Psoas muscle (tissue), 8 donors: Measurements from ENCODE around the gene ULK3. TPM values are rescaled to one million over a fixed set of nuclear protein-coding genes. Genes with fewer than 3 reads are reported as not detected.

Experiments
- ATAC-seq, 4 donors: fragments of 200-7000 bp; cut with Tn5 transposase; one replicate each; pipeline ENCODE4 v1.9.1; 2020; ENCODE audit warnings: moderate library complexity in 3 of 4, mild to moderate bottlenecking in 2 of 4
- DNase-seq, 2 donors: peaks; one replicate each; pipeline ENCODE4 v3.0.0-alpha.2; 2020
- H3K27ac ChIP-seq: fragments of 200-600 bp; one replicate; pipeline ENCODE4 v1.8.0; 2022
- H3K27me3 ChIP-seq, 3 donors: fragments of 200-600 bp in 1 of 3; one replicate each; pipeline versions ENCODE4 v1.6.1 to v1.8.0; 2013 to 2022; ENCODE audit warnings: low read length in 2 of 3, mild to moderate bottlenecking in 2 of 3, moderate library complexity in 1 of 3; ENCODE audit not compliant: insufficient read depth in 3 of 3
- H3K36me3 ChIP-seq, 2 donors: fragments of 200-600 bp in 1 of 2; one replicate each; pipeline versions ENCODE4 v1.6.1 to v1.8.0; 2013 to 2022; ENCODE audit warnings: low read depth in 1 of 2, mild to moderate bottlenecking in 1 of 2, moderate library complexity in 1 of 2; ENCODE audit not compliant: insufficient read depth in 1 of 2
- H3K4me1 ChIP-seq: fragments of 200-600 bp; one replicate; pipeline ENCODE4 v1.8.0; 2022
- H3K4me3 ChIP-seq: fragments of 200-600 bp; one replicate; pipeline ENCODE4 v1.8.0; 2022; ENCODE audit warnings: mild to moderate bottlenecking
- H3K9me3 ChIP-seq: fragments of 200-600 bp; one replicate; pipeline ENCODE4 v1.8.0; 2022
- WGBS, 3 donors: extraction: QIAGEN DNeasy Blood & Tissue Kit; methylation state at CpG; one replicate each; pipeline versions ENCODE4 v1.1.6 to v1.1.7; 2013; 5-methylcytosine and 5-hydroxymethylcytosine counted together
- intact Hi-C, 2 donors: fragments of 100-400 bp; cut with DNase I; formaldehyde crosslinking; loops; one replicate each; pipeline versions ENCODE4 v1.11.0 to v1.14.2; 2022
- polyA plus RNA-seq, 3 donors: library from polyadenylated mRNA; stranded (reverse); fragments of 200-250 nt; gene quantifications; one replicate each; pipeline ENCODE4 v1.2.3, GENCODE V29; 2013
- total RNA-seq, 4 donors: library from RNA; stranded (reverse); fragmentation: NEBNext Ultra II Directional in 2 of 4; extraction: Animal tissue kit (Norgen Biotek cat#: 25700) in 2 of 4; gene quantifications; one replicate each; pipeline versions ENCODE4 v1.2.1 to v1.2.4, GENCODE V29; 2021 to 2023
- TF ChIP-seq, protein P1 (sequence below): fragments of 200-600 bp; IDR thresholded peaks from one replicate; pipeline ENCODE4 v1.8.0; 2022; ENCODE audit warnings: antibody characterized with exemption
- donor health status: healthy with polysubstance abuse.
- donor health status: DM: no; HTN: no; CAD: no; lungs with moderate emphysema.
- donor health status: Bipolar disorder and iron deficiency.
- donor health status: healthy.
- donor health status: DM: yes; HTN: yes; CAD: no.
- donor health status: DM: no; HTN: no; CAD: no.
- donor health status: DM: no; HTN: no; CAD: no.
- donor health status: DM: yes; HTN: yes; CAD: no.

Gene ULK3
- total and polyA plus RNA-seq, 7 donors, result 17.7 to 43.5 (median 33.2) TPM

DNA sequence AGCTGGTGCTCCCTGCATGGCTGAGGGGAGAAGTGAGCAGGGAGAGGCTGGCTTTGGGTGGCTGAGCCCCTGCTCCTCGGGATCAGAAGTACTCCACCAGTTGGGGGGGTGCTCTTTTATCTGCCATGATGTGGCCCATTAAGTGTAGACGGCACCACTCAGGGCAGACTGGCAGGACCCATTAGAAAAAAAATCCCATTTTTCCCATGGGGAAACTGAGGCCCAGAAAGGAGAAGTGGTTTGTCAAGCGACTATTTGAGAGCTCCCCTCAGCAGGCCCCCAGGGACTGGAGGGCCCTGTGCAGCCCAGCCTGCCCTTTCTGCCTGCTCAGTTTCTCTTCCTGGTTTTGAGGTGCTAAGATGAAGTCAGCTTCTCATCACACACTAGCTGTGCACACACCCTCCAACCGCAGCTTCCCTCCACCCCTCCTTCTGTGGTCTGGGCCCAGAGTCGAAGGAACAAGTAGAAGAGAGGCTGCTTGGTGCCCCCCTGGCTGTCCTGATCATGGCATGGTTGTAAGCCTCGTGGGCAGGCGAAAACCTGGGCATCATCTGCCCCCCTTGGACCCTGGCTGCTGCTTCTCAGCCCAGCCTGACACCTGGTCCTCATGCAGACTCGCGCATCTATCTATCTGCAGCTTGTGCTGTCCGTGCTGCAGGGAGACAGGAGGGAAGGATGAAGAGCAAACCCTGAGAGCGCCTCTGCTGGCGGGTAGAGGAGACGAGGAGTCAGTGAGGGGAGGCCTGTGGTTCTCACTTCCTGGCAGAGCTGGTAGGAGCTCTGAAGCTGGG, 55.5 kb downstream of the ULK3 start:
- intact Hi-C loops, result no loop called here
- H3K4me3 ChIP-seq, result peak overlapping the region; percentile 22

DNA sequence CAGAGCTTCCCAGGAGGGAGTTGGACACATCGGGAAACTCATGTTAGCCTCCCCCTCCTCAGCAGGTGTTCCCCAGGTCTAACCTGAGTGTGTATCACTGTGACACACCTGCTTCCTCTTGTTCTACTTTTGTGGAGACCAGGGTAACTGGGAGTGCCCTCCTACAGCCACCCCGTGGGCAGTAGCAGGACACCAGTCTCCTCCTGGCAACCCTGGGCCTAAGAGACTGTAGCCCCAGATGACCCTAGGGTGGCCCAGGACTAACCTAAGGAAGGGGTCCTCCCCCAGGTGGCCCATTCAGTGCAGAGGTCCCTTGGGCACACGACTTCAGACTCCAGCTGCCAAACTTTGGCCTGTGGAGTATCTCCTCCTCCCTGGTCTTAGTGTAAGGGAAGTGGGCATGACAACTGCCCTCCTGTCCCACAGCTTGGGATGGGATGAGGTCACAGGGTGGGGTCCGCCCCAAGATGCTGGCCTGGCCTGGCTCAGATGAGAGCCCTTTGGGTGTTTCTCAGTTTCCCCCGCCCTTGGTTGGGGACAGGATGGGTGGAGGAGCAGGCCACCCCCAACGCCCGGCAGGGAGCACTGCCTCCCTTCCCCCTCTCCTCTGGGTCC, 56.3 kb downstream of the ULK3 start:
- TF ChIP-seq, protein P1, sequence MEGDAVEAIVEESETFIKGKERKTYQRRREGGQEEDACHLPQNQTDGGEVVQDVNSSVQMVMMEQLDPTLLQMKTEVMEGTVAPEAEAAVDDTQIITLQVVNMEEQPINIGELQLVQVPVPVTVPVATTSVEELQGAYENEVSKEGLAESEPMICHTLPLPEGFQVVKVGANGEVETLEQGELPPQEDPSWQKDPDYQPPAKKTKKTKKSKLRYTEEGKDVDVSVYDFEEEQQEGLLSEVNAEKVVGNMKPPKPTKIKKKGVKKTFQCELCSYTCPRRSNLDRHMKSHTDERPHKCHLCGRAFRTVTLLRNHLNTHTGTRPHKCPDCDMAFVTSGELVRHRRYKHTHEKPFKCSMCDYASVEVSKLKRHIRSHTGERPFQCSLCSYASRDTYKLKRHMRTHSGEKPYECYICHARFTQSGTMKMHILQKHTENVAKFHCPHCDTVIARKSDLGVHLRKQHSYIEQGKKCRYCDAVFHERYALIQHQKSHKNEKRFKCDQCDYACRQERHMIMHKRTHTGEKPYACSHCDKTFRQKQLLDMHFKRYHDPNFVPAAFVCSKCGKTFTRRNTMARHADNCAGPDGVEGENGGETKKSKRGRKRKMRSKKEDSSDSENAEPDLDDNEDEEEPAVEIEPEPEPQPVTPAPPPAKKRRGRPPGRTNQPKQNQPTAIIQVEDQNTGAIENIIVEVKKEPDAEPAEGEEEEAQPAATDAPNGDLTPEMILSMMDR, result no peak
- H3K9me3 ChIP-seq, result no peaks in the 10 kb centered on the region
- no peaks in the 10 kb centered on the region for H3K36me3 ChIP-seq
- intact Hi-C loops, result no loop called here
- DNase-seq (no peak), ATAC-seq (peak in 2 of 4 donors; percentile 12 to 18)
- no peaks in the 10 kb centered on the region for H3K27me3 ChIP-seq
- peak overlapping the region; percentile 75 for H3K27ac ChIP-seq
- peaks cover 85% of the 10 kb centered on the region for H3K4me1 ChIP-seq
- peak overlapping the region; percentile 22 for H3K4me3 ChIP-seq
- WGBS, 3 donors, result 44 to 57% (median 55%) methylated on average over 7 of the region's 7 CpGs

More for the DNA sequence above, 55.5 kb downstream of the ULK3 start:
- DNase-seq (peak; percentile 57 to 76), ATAC-seq (peak in 1 of 4 donors; percentile 4)
- H3K27ac ChIP-seq, result peak overlapping the region; percentile 75
- no peaks in the 10 kb centered on the region for H3K36me3 ChIP-seq
- no peaks in the 10 kb centered on the region for H3K9me3 ChIP-seq
- TF ChIP-seq, protein P1, result peak; percentile 15
- H3K27me3 ChIP-seq, result no peaks in the 10 kb centered on the region
- peaks cover 90% of the 10 kb centered on the region for H3K4me1 ChIP-seq
- 59 to 66% (median 63%) methylated on average over 13 of the region's 13 CpGs for WGBS, 3 donors

Other genes starting within 250 kb of the ULK3 start
- gene CLK3, start 227.3 kb downstream of the ULK3 start, total RNA-seq, result 10 to 100 TPM; 40.9 to 57.5 (median 46.5) TPM
- gene CLK3, start 227.3 kb downstream of the ULK3 start, polyA plus RNA-seq, result 10 to 100 TPM; 36.6 to 61.8 (median 51.6) TPM
- 10 to 100 TPM; 18.3 to 24.1 (median 19.7) TPM for gene EDC3, start 147.1 kb downstream of the ULK3 start, total RNA-seq
- 10 to 100 TPM in 2 of 3 donors, 1 to 10 TPM in 1; 7.8 to 19.8 (median 16.0) TPM for gene EDC3, start 147.1 kb downstream of the ULK3 start, polyA plus RNA-seq
- 1 to 10 TPM in 1 of 4 donors, under 1 TPM in 1, not detected in 2; 0.11 to 2.4 TPM for gene CYP1A1, start 117.6 kb downstream of the ULK3 start, total RNA-seq
- gene CYP1A1, start 117.6 kb downstream of the ULK3 start, polyA plus RNA-seq, result 1 to 10 TPM in 1 of 3 donors, under 1 TPM in 2; 0.14 to 3.0 (median 0.61) TPM
- gene CYP1A2, start 94.3 kb downstream of the ULK3 start, total RNA-seq, result not detected
- under 1 TPM in 1 of 3 donors, not detected in 2; 0.03 TPM for gene CYP1A2, start 94.3 kb downstream of the ULK3 start, polyA plus RNA-seq
- 10 to 100 TPM; 15.5 to 23.8 (median 17.9) TPM for gene CSK, start 61.1 kb downstream of the ULK3 start, total RNA-seq
- 10 to 100 TPM; 12.2 to 29.6 (median 15.1) TPM for gene CSK, start 61.1 kb downstream of the ULK3 start, polyA plus RNA-seq
- gene LMAN1L, start 30.3 kb downstream of the ULK3 start, total RNA-seq, result under 1 TPM in 2 of 4 donors, not detected in 2; 0.36 to 0.66 TPM
- gene LMAN1L, start 30.3 kb downstream of the ULK3 start, polyA plus RNA-seq, result not detected
- under 1 TPM in 1 of 4 donors, not detected in 3; 0.19 TPM for gene CPLX3, start 16.5 kb downstream of the ULK3 start, total RNA-seq
- under 1 TPM in 2 of 3 donors, not detected in 1; 0.03 to 0.04 TPM for gene CPLX3, start 16.5 kb downstream of the ULK3 start, polyA plus RNA-seq
- gene SCAMP2, start 30.2 kb upstream of the ULK3 start, total RNA-seq, result 10 to 100 TPM; 32.1 to 67.3 (median 52.6) TPM
- 10 to 100 TPM; 40.2 to 73.6 (median 48.6) TPM for gene SCAMP2, start 30.2 kb upstream of the ULK3 start, polyA plus RNA-seq
- 10 to 100 TPM; 37.6 to 61.2 (median 43.2) TPM for gene MPI, start 46.9 kb upstream of the ULK3 start, total RNA-seq
- 10 to 100 TPM; 26.4 to 50.5 (median 38.9) TPM for gene MPI, start 46.9 kb upstream of the ULK3 start, polyA plus RNA-seq
- gene FAM219B, start 63.7 kb upstream of the ULK3 start, total RNA-seq, result 10 to 100 TPM; 41.0 to 78.0 (median 53.7) TPM
- gene FAM219B, start 63.7 kb upstream of the ULK3 start, polyA plus RNA-seq, result 10 to 100 TPM; 26.5 to 48.4 (median 27.2) TPM
- gene COX5A, start 94.9 kb upstream of the ULK3 start, total RNA-seq, result 100 to 1,000 TPM; 635 to 910 (median 767) TPM
- gene COX5A, start 94.9 kb upstream of the ULK3 start, polyA plus RNA-seq, result 1,000 to 10,000 TPM in 2 of 3 donors, 100 to 1,000 TPM in 1; 974 to 1,651 (median 1,366) TPM
- 1 to 10 TPM in 3 of 4 donors, under 1 TPM in 1; 0.64 to 1.9 (median 1.4) TPM for gene RPP25, start 113.6 kb upstream of the ULK3 start, total RNA-seq
- gene RPP25, start 113.6 kb upstream of the ULK3 start, polyA plus RNA-seq, result 10 to 100 TPM in 1 of 3 donors, 1 to 10 TPM in 2; 1.7 to 11.6 (median 2.3) TPM
- 1 to 10 TPM in 1 of 4 donors, under 1 TPM in 2, not detected in 1; 0.23 to 6.3 (median 0.97) TPM for gene SCAMP5, start 152.4 kb upstream of the ULK3 start, total RNA-seq
- gene SCAMP5, start 152.4 kb upstream of the ULK3 start, polyA plus RNA-seq, result 1 to 10 TPM in 1 of 3 donors, under 1 TPM in 2; 0.03 to 2.1 (median 0.16) TPM
- 10 to 100 TPM in 1 of 4 donors, 1 to 10 TPM in 3; 2.4 to 11.7 (median 4.9) TPM for gene PPCDC, start 180.4 kb upstream of the ULK3 start, total RNA-seq
- gene PPCDC, start 180.4 kb upstream of the ULK3 start, polyA plus RNA-seq, result 10 to 100 TPM; 13.9 to 26.1 (median 24.3) TPM